Hepatocyte (in vitro differentiated cells): Measurements from ENCODE around the gene NUP214.

Source experiments
- CTCF ChIP-seq: fragments of 200-600 bp; sonication (generic); IDR thresholded peaks from 2 replicates; pipeline ENCODE4 v1.5.1; 2016; ENCODE audit warnings: antibody characterized with exemption, mild to moderate bottlenecking; ENCODE audit not compliant: poor library complexity
- EZH2 ChIP-seq: fragments of 200-600 bp; sonication (generic); IDR thresholded peaks from 2 replicates; pipeline ENCODE4 v1.6.1; 2016; ENCODE audit warnings: antibody characterized with exemption, mild to moderate bottlenecking, borderline replicate concordance

DNA sequence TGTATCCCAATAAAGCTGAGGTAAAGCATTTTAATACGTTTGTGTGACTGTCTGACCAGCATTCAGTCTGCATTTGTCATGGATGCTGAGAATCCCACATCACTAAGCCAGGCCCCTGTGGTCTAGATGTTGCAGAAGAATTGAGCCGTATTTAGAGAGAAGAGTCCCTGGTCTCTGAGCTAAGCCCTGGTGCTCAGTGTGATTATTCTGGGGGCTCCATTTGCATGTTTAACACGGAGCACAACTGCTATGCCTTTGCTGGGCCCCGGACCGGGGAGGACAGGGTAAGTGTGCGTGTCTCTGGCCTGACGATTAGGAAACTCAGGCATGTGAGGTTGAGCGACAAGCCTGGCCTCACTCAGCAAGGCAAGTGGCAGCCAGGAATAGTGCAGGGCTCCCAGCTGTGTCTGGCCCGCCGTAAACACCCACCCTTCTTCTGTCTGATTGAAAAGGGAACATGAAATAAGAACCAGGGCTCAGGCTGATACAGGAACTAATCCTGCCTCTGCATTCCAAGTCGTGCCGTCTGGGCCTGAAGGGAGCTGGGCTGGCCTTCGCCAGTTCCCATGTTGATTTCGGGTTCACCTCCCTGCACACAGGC, 128.6 kb downstream of the NUP214 start:
- TF ChIP-seq EZH2 (no peak), CTCF (no peak)
